ENCODE results near the gene ATP6V0C.
"Not testable (repeated sequence)": the region's sequence is repeated elsewhere in the genome, so short reads cannot be mapped to it uniquely, and the experiment has no call there.

Gene ATP6V0C

GRCh38 chr16:2475413-2476344, 38.1 kb upstream of the ATP6V0C start:
- peak; percentile 50 for DNase-seq

GRCh38 chr16:2476345-2476720, 37.4 kb upstream of the ATP6V0C start:
- DNase-seq, result peak; percentile 30

GRCh38 chr16:2476741-2477140, 37.0 kb upstream of the ATP6V0C start:
- DNase-seq, result no peak

- DNase-seq, result no peak
Observed at GRCh38 chr16:2477327-2477726, 36.4 kb upstream of the ATP6V0C start.

- DNase-seq, result no peak
Observed at GRCh38 chr16:2478279-2478678, 35.5 kb upstream of the ATP6V0C start.

GRCh38 chr16:2479996-2480395, 33.8 kb upstream of the ATP6V0C start:
- not testable (repeated sequence) for DNase-seq

GRCh38 chr16:2480948-2481347, 32.8 kb upstream of the ATP6V0C start:
- DNase-seq, result no peak

GRCh38 chr16:2481676-2482075, 32.1 kb upstream of the ATP6V0C start:
- no peak for DNase-seq

- DNase-seq, result no peak
Observed at GRCh38 chr16:2482249-2482648, 31.5 kb upstream of the ATP6V0C start.

- DNase-seq, result peak; percentile 58
Observed at GRCh38 chr16:2482708-2483534, 30.8 kb upstream of the ATP6V0C start.

- no peak for DNase-seq
Observed at GRCh38 chr16:2483939-2484897, 29.5 kb upstream of the ATP6V0C start.

GRCh38 chr16:2484898-2485508, 28.7 kb upstream of the ATP6V0C start:
- DNase-seq, result no peak

- no peak for DNase-seq
Observed at GRCh38 chr16:2485811-2486507, 27.8 kb upstream of the ATP6V0C start.

GRCh38 chr16:2486645-2487516, 26.9 kb upstream of the ATP6V0C start:
- DNase-seq, result no peak

- DNase-seq, result no peak
Observed at GRCh38 chr16:2487517-2487842, 26.3 kb upstream of the ATP6V0C start.

GRCh38 chr16:2487903-2488531, 25.7 kb upstream of the ATP6V0C start:
- DNase-seq, result no peak

- no peak for DNase-seq
Observed at GRCh38 chr16:2489581-2489980, 24.2 kb upstream of the ATP6V0C start.

GRCh38 chr16:2490190-2491105, 23.3 kb upstream of the ATP6V0C start:
- DNase-seq, result no peak

GRCh38 chr16:2492292-2492691, 21.5 kb upstream of the ATP6V0C start:
- no peak for DNase-seq
